NCI-H2029 treated with DMSO at 0.1 percent for 48 hours (cell line): Measurements from ENCODE around the gene TASP1.
"Not testable (repeated sequence)": the region's sequence is repeated elsewhere in the genome, so short reads cannot be mapped to it uniquely, and the experiment has no call there.

Source experiments
- DNase-seq: peaks from one replicate; lab custom pipeline; 2025; lab: John Stamatoyannopoulos, UW

TASP1 gene

GRCh38 chr20:13397300-13397724 lies 241.4 kb downstream of the TASP1 start:
- DNase-seq, result no peak

- DNase-seq, result no peak
Observed at GRCh38 chr20:13396826-13397225, 241.9 kb downstream of the TASP1 start.

- no peak for DNase-seq
Observed at GRCh38 chr20:13396022-13396421, 242.7 kb downstream of the TASP1 start.

- DNase-seq, result no peak
Observed at GRCh38 chr20:13395232-13395631, 243.5 kb downstream of the TASP1 start.

GRCh38 chr20:13392391-13392790 lies 246.3 kb downstream of the TASP1 start:
- DNase-seq, result no peak

- DNase-seq, result no peak
Observed at GRCh38 chr20:13389115-13389514, 249.6 kb downstream of the TASP1 start.

- DNase-seq, result no peak
Observed at GRCh38 chr20:13384132-13384531, 254.6 kb downstream of the TASP1 start.

- DNase-seq, result no peak
Observed at GRCh38 chr20:13382786-13383185, 255.9 kb downstream of the TASP1 start.

GRCh38 chr20:13380497-13381229 lies 258.1 kb downstream of the TASP1 start:
- not testable (repeated sequence) for DNase-seq

- DNase-seq, result no peak
Observed at GRCh38 chr20:13373400-13373799, 265.3 kb downstream of the TASP1 start.

GRCh38 chr20:13364278-13365170 lies 274.2 kb downstream of the TASP1 start:
- DNase-seq, result no peak

GRCh38 chr20:13363473-13363872 lies 275.3 kb downstream of the TASP1 start:
- no peak for DNase-seq

GRCh38 chr20:13362165-13362564 lies 276.6 kb downstream of the TASP1 start:
- DNase-seq, result not testable (repeated sequence)

- DNase-seq, result not testable (repeated sequence)
Observed at GRCh38 chr20:13358936-13359335, 279.8 kb downstream of the TASP1 start.

GRCh38 chr20:13357782-13358181 lies 280.9 kb downstream of the TASP1 start:
- not testable (repeated sequence) for DNase-seq

- DNase-seq, result no peak
Observed at GRCh38 chr20:13356591-13356990, 282.1 kb downstream of the TASP1 start.

- DNase-seq, result no peak
Observed at GRCh38 chr20:13355941-13356486, 282.7 kb downstream of the TASP1 start.

GRCh38 chr20:13355411-13355810 lies 283.3 kb downstream of the TASP1 start:
- no peak for DNase-seq

- no peak for DNase-seq
Observed at GRCh38 chr20:13353261-13353945, 285.3 kb downstream of the TASP1 start.

- no peak for DNase-seq
Observed at GRCh38 chr20:13349235-13349604, 289.5 kb downstream of the TASP1 start.

GRCh38 chr20:13348311-13349234 lies 290.2 kb downstream of the TASP1 start:
- no peak for DNase-seq
